ENCODE data around the gene ERI3. TPM values are rescaled to one million over a fixed set of nuclear protein-coding genes. Genes with fewer than 3 reads are reported as not detected.
A peak's percentile ranks its signal among the peaks of the same experiment; 100 is the strongest.

ERI3 gene
- polyA plus RNA-seq, 3 donors: 26.4 to 35.0 (median 26.6) TPM

GRCh38 chr1:44289530-44289929 is 65.5 kb downstream of the ERI3 start:
- Histone ChIP-seq H3K36me3 (replicated peaks in 1 of 2; ENCODE audit: control insufficient read depth in 1 of 2, insufficient read depth in 2 of 2, low read length in 2 of 2) (peaks cover 12 to 42% of the 10 kb centered on the region in 2 donors), H2AFZ (ENCODE audit: insufficient read depth, low read depth, low read length, poor library complexity, severe bottlenecking) (no peak overlapping the region), H3K27ac (ENCODE audit: low read depth in 1 of 2, low read length in 2 of 2) (no peak overlapping the region), H3K4me2 (replicated peaks; ENCODE audit: extremely low read depth, low read length, poor library complexity, severe bottlenecking) (no peak overlapping the region), H3K4me1 (ENCODE audit: control insufficient read depth in 1 of 2, insufficient read depth in 2 of 2, low read length in 2 of 2) (no peaks in the 10 kb centered on the region), H4K20me1 (ENCODE audit: insufficient read depth, low read length) (no peaks in the 10 kb centered on the region), H3K9me3 (replicated peaks in 1 of 2; ENCODE audit: control insufficient read depth in 1 of 2, insufficient read depth in 1 of 2, low read length in 2 of 2) (no peaks in the 10 kb centered on the region), H3K79me2 (ENCODE audit: insufficient read depth, low read length) (no peaks in the 10 kb centered on the region), H3K9ac (ENCODE audit: insufficient read depth, low read length, poor library complexity, severe bottlenecking) (no peak overlapping the region), H3K4me3 (replicated peaks in 1 of 3; ENCODE audit: low read depth in 2 of 3, low read length in 3 of 3) (no peak overlapping the region), H3K27me3 (ENCODE audit: control insufficient read depth in 2 of 2, insufficient read depth in 2 of 2, low read length in 2 of 2) (no peaks in the 10 kb centered on the region)
- no peak overlapping the region for H3K27ac Mint-ChIP-seq
- TF ChIP-seq, protein P1, sequence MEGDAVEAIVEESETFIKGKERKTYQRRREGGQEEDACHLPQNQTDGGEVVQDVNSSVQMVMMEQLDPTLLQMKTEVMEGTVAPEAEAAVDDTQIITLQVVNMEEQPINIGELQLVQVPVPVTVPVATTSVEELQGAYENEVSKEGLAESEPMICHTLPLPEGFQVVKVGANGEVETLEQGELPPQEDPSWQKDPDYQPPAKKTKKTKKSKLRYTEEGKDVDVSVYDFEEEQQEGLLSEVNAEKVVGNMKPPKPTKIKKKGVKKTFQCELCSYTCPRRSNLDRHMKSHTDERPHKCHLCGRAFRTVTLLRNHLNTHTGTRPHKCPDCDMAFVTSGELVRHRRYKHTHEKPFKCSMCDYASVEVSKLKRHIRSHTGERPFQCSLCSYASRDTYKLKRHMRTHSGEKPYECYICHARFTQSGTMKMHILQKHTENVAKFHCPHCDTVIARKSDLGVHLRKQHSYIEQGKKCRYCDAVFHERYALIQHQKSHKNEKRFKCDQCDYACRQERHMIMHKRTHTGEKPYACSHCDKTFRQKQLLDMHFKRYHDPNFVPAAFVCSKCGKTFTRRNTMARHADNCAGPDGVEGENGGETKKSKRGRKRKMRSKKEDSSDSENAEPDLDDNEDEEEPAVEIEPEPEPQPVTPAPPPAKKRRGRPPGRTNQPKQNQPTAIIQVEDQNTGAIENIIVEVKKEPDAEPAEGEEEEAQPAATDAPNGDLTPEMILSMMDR (IDR thresholded peaks at IDR 0.05): no peak
- H3K27me3 Mint-ChIP-seq (ENCODE audit: low read depth in 3 of 3): no peaks in the 10 kb centered on the region
- no peak overlapping the region for H3K4me3 Mint-ChIP-seq
- DNase-seq: no peak
- intact Hi-C loops (cut with micrococcal nuclease): no loop called here
- peaks cover 0 to 2% (median 0%) of the 10 kb centered on the region in 7 donors for H3K9me3 Mint-ChIP-seq
- WGBS (ENCODE audit: insufficient coverage): 100% methylated on average over 7 of the region's 7 CpGs
- H3K36me3 Mint-ChIP-seq: peaks cover 51% of the 10 kb centered on the region in 2 donors
- no peaks in the 10 kb centered on the region for H3K4me1 Mint-ChIP-seq

GRCh38 chr1:44288883-44289282 is 66.2 kb downstream of the ERI3 start:
- H3K4me1 ChIP-seq (ENCODE audit: control insufficient read depth in 1 of 2, insufficient read depth in 2 of 2, low read length in 2 of 2): no peaks in the 10 kb centered on the region
- WGBS (ENCODE audit: insufficient coverage): 94% methylated on average over 2 of the region's 4 CpGs

More at GRCh38 chr1:44288883-44289282, 66.2 kb downstream of the ERI3 start:
- Histone ChIP-seq H3K79me2 (ENCODE audit: insufficient read depth, low read length) (no peaks in the 10 kb centered on the region), H3K27ac (ENCODE audit: low read depth in 1 of 2, low read length in 2 of 2) (no peak overlapping the region), H4K20me1 (ENCODE audit: insufficient read depth, low read length) (no peaks in the 10 kb centered on the region), H3K9ac (ENCODE audit: insufficient read depth, low read length, poor library complexity, severe bottlenecking) (no peak overlapping the region), H2AFZ (ENCODE audit: insufficient read depth, low read depth, low read length, poor library complexity, severe bottlenecking) (no peak overlapping the region), H3K9me3 (replicated peaks in 1 of 2; ENCODE audit: control insufficient read depth in 1 of 2, insufficient read depth in 1 of 2, low read length in 2 of 2) (no peaks in the 10 kb centered on the region), H3K4me3 (replicated peaks in 1 of 3; ENCODE audit: low read depth in 2 of 3, low read length in 3 of 3) (no peak overlapping the region), H3K4me2 (replicated peaks; ENCODE audit: extremely low read depth, low read length, poor library complexity, severe bottlenecking) (no peak overlapping the region), H3K27me3 (ENCODE audit: control insufficient read depth in 2 of 2, insufficient read depth in 2 of 2, low read length in 2 of 2) (no peaks in the 10 kb centered on the region), H3K36me3 (replicated peaks in 1 of 2; ENCODE audit: control insufficient read depth in 1 of 2, insufficient read depth in 2 of 2, low read length in 2 of 2) (peaks cover 14 to 43% of the 10 kb centered on the region in 2 donors)
- intact Hi-C loops (cut with micrococcal nuclease): no loop called here
- H3K36me3 Mint-ChIP-seq: peaks cover 51% of the 10 kb centered on the region in 2 donors
- no peaks in the 10 kb centered on the region for H3K4me1 Mint-ChIP-seq
- H3K27me3 Mint-ChIP-seq (ENCODE audit: low read depth in 3 of 3): no peaks in the 10 kb centered on the region
- peaks cover 0 to 2% (median 0%) of the 10 kb centered on the region in 7 donors for H3K9me3 Mint-ChIP-seq
- TF ChIP-seq, protein P1 (IDR thresholded peaks at IDR 0.05): no peak
- no peak overlapping the region for H3K4me3 Mint-ChIP-seq
- peak overlapping the region in 1 of 7 donors; percentile 9 for H3K27ac Mint-ChIP-seq
- DNase-seq: no peak
